T-helper 2 cell (primary cell): ENCODE measurements around the gene C6orf120.
A peak's percentile ranks its signal among the peaks of the same experiment; 100 is the strongest.

Experiments
- DNase-seq, 5 experiments: peaks; one replicate each; pipeline versions ENCODE4 v3.0.0 to v3.0.0-alpha.2; 2012 to 2022
- total RNA-seq, 2 donors: gene quantifications; one replicate each; lab custom pipeline; 2026; lab: John Stamatoyannopoulos, UW

C6orf120 gene
- total RNA-seq: 43.3 to 71.6 reads per million in 2 donors

DNA sequence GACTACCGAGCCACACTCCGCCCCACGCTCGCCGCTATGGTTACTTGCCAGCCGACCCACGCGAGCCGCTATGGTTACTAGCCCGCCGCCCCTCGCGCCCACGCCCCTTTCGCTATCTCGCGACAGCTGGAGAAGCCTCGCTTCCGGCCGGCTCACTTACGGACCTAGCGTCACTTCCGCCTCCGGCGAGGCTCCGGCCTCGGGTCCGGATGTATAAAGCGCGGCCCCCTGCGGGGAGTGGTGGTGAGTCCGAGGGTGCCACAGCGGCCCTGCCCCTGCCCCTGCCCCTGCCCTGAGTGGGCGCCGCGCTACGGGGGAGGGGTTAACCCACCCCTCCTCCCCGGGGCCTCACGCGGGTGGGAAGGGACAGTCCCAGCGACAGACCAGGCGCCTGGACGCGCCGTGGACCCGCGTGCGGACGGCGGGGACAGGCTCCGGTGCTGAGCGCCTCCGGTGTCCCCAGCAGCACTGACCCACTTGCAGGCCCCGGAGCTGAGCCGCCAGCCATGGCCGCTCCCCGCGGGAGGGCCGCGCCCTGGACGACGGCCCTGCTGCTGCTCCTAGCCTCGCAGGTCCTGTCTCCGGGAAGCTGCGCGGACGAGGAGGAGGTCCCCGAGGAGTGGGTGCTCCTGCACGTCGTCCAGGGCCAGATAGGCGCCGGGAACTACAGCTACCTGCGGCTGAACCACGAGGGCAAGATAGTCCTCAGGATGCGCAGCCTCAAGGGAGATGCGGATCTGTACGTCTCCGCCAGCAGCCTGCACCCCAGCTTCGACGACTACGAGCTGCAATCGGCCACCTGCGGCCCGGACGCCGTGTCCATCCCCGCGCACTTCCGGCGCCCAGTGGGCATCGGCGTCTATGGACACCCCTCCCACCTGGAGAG, at the start of gene C6orf120, which contains the start of gene WDR27:
C6orf120 (plus strand) TSS at position 173 of the 886 bp plus-strand sequence; CDS start at position 507, 334 bp downstream.
WDR27 (minus strand) TSS at position 76 of the 886 bp plus-strand sequence. CDS start 13,024 bp downstream, outside the sequence.
- DNase-seq: peak; percentile 92 to 98 (median 96)

DNA sequence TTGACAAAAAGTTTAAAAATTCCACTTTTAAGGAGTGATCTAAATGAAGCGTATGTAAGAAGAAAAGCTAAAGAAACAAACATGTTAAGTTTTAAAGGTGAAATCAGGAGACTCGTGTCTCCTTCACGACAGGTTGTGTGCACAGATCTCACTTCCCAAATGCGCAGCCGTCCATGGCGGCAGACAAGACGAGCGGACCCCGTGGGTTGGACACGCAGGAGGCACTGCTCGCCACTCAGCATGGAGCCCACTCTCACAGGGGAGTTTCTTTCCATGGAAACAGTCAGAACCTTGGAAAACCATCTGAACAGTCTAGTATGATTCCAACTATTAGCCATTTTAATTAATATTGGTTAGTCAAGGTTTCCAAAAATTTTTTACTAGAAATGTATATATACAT, 49.0 kb upstream of the C6orf120 start:
- no peak for DNase-seq

DNA sequence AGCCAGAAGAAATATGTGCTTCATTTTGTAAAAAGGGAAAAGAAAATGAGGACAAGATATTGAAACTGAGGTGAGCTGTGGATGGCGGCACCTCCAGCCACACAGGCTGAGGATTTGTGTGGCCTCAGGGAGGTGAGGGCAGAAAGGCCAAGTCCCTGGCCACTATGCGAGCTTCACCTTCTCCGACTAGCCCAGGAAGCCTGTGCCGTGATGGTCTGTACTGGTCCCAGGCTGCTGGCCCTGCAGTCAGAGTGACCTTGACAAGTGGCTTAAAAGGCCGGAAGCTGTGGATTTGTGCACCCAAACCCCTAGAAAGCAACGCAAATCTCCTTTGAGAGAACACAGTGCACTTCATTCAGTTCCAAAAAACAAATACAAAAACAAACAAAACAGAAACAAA, 48.2 kb upstream of the C6orf120 start:
- DNase-seq: no peak

- DNase-seq: peak; percentile 34 to 90 (median 62)
Observed at GRCh38 chr6:169654598-169655391, 47.1 kb upstream of the C6orf120 start.

GRCh38 chr6:169656546-169657283, 45.2 kb upstream of the C6orf120 start:
- no peak for DNase-seq

- no peak for DNase-seq
Observed at GRCh38 chr6:169657284-169657610, 44.7 kb upstream of the C6orf120 start.

DNA sequence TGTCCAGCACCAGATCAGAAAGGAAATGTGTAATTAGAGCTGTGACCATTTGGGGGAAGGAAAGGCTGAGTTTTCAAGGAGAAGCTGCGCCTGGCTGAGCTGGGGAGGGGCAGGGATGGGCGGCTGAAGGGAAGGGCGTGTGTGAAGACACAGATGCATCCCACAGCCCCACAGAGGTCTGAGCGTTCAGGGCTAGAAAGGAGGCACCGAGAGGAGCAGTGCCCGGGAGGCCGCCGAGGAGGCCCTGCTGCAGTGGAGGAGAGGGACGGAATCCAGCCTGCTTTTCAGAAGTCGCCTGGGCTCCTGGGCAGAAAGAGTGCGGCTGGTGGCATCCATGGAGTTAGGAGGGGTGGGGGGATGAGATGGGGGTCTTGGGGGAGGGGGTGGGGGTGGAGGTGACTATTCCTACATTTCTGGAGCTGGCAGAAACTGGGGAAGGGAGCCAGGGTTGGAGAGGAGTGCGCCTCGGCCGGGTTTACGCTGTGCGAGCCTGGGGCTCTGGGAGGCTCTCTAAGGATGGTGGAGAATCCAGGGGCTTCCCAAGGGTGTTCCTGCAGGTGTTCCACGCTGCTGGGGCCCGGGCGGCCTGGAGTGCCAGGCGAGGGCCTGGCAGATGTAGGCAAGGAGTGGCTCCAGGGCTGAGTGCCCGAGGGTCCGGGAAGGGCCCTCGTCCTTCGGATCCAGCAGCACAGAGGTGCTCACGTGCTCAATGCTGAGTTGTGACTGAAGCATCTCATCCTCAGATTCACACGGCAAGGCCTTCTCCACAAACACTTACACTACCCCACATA, 41.9 kb upstream of the C6orf120 start:
- no peak for DNase-seq

DNA sequence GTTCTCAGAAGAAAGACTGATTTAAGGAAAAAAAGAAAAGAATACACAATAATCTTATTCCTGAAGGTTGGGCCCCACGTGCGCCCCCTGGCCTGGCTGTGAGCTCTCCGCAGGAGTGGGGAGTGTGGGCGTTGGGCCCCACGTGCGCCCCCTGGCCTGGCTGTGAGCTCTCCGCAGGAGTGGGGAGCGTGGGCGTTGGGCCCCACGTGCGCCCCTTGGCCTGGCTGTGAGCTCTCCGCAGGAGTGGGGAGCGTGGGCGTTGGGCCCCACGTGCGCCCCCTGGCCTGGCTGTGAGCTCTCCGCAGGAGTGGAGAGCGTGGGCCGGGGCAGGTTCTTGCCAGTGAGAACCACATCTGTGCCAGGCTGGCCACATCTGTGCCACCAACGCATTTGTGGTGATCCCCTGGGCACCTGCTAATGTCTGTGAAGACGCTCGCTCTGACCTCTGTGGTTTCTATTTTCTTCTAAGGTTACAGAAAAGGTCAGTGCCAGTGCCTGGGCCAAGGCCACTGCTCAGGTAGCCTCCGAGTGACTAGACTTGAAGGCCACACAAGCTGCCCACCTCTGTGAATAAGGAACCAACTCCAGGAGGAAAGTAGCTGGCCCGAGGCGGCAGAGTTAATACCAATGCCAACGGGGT, 41.1 kb upstream of the C6orf120 start:
- no peak for DNase-seq

- no peak for DNase-seq
Observed at GRCh38 chr6:169661391-169661756, 40.6 kb upstream of the C6orf120 start.

- no peak for DNase-seq
Observed at GRCh38 chr6:169663468-169663867, 38.5 kb upstream of the C6orf120 start.

- DNase-seq: no peak
Observed at GRCh38 chr6:169664227-169664626, 37.7 kb upstream of the C6orf120 start.

DNA sequence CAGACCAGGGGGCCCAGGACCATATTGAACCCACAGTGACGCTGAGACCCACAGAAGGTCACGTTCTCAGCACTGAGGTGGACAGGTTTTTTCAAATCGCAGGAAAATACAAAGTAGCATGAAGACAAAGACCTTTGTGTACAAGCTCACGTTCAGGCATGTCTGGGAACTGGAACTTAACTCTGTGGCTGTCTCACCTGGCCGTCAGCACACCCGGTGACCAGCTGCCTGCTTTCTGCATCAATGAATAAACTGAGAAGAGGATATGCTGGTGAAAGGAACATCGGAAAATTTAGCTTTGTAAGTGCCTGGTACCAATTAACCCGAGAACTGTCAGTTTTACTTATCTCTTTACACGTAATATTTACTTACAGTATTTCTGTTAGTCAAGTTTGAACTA, 36.6 kb upstream of the C6orf120 start:
- no peak for DNase-seq

DNA sequence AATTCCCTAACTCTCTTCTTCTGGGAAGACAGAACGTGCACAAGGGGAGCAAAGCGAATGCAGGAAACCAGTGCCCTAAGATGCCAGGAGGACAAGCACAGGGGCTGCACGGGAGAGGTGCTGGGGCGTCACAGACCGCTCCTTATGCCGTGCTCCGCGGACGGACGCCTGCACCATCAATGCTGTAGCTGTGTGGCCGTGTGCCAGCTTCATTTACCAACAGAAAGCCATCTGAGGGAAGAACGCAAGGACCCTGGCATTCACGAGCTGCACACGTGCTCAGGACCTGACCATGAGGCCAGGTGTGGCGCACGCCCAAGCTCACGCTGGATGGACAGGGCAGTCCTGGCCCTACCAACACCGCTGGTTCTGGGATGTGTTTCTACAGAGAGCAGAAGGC, 35.5 kb upstream of the C6orf120 start:
- DNase-seq: no peak

DNA sequence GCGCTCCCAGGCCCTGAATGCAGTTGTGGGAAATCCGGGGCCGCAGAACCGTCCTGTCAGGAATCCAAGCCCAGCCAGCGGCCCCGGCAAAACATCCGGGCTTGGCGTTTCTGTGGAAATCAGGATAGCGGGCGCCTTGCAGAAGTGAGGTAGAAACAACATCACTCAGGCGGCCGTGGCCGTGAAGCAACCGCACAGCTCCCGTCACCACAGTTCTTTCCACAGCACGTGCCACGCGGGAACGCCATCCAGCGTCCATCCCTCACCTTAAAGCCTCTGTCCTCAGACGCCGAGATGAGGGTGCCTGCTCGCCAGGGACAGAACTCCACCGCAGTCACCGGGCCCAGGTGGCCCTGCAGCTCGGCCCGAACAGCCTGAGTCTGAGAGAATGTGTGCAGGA, 34.2 kb upstream of the C6orf120 start:
- no peak for DNase-seq

GRCh38 chr6:169668203-169668847, 33.6 kb upstream of the C6orf120 start:
- DNase-seq: no peak

DNA sequence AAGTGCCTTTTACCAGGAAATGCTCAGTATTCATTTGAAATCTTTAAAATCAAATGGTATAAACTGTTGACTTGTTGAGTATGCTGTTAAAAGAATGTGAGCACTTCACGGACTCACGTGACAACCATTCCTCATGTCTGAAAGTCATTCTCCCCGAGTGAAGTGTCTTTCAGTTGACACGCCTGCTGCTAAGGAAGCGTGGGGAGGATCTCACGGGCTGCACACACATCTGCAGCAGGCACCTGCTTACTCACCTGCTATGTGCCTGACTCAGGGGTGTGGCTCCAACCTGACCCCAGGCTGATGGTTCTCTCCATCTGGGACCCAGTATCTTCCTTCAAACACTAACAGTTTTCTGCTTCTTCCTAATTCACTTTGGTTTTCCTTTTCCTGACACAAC, 32.8 kb upstream of the C6orf120 start:
- no peak for DNase-seq

GRCh38 chr6:169669889-169670288, 32.0 kb upstream of the C6orf120 start:
- no peak for DNase-seq

- DNase-seq: no peak
Observed at GRCh38 chr6:169671563-169671962, 30.4 kb upstream of the C6orf120 start.

DNA sequence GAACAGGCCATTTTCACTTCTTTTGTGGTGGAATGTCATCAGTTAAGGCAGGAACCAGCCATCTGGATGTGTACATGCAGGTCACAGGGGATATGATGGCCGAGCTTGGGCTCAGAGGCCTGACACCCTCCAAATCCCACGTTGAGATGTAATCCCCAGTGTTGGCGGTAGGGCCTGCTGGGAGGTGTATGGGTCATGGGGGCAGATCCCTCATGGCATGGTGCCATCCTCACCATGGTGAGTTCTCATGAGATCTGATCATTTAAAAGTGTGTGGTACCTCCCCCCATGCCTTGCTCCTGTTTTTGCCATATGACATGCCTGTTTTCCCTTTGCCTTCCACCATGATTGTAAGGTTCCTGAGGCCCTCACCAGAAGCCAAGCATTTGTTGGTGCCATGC, 26.9 kb upstream of the C6orf120 start:
- DNase-seq: no peak

GRCh38 chr6:169677096-169677495, 24.8 kb upstream of the C6orf120 start:
- DNase-seq: no peak

DNA sequence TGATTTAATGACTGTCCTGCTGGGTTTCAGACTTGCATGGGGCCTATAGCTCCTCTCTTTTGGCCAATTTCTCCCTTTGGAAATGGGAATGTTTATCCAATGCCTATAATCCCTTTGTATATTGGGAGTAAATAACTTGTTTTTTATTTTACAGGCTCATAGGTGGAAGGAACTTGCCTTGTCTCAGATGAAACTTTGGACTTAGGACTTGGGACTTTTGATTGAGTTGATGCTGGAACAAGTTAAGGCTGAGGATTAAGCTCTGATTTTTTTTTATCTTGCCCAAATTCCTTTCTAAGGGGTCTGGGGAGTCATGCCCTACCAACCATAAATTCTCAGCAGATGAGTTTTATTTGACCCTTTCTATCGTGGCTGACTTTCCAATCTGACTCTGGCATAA, 23.6 kb upstream of the C6orf120 start:
- no peak for DNase-seq
